GM21529 (cell line): Measurements from ENCODE around the gene LRBA.
"Not testable (repeated sequence)": the region's sequence is repeated elsewhere in the genome, so short reads cannot be mapped to it uniquely, and the experiment has no call there.

ENCODE experiments used
- ATAC-seq: cut with Tn5 transposase; IDR thresholded peaks from one replicate; pipeline ENCODE4 v1.9.1; 2021; ENCODE audit not compliant: unreplicated experiment

Gene LRBA

GRCh38 chr4:150683775-150684350, 331.2 kb downstream of the LRBA start:
- no peak for ATAC-seq

- ATAC-seq, result no peak
Observed at GRCh38 chr4:150682126-150682525, 333.0 kb downstream of the LRBA start.

- no peak for ATAC-seq
Observed at GRCh38 chr4:150681063-150681462, 334.0 kb downstream of the LRBA start.

GRCh38 chr4:150680651-150681050, 334.4 kb downstream of the LRBA start:
- no peak for ATAC-seq

GRCh38 chr4:150679765-150680343, 335.2 kb downstream of the LRBA start:
- ATAC-seq, result no peak

- no peak for ATAC-seq
Observed at GRCh38 chr4:150679018-150679764, 335.9 kb downstream of the LRBA start.

GRCh38 chr4:150673793-150674192, 341.3 kb downstream of the LRBA start:
- no peak for ATAC-seq

- ATAC-seq, result no peak
Observed at GRCh38 chr4:150668824-150669223, 346.3 kb downstream of the LRBA start.

GRCh38 chr4:150664935-150665334, 350.1 kb downstream of the LRBA start:
- ATAC-seq, result no peak

- no peak for ATAC-seq
Observed at GRCh38 chr4:150662686-150663085, 352.4 kb downstream of the LRBA start.

- ATAC-seq, result not testable (repeated sequence)
Observed at GRCh38 chr4:150661551-150661950, 353.5 kb downstream of the LRBA start.

GRCh38 chr4:150658258-150658657, 356.8 kb downstream of the LRBA start:
- not testable (repeated sequence) for ATAC-seq

GRCh38 chr4:150656891-150657290, 358.2 kb downstream of the LRBA start:
- ATAC-seq, result no peak

GRCh38 chr4:150650751-150651150, 364.3 kb downstream of the LRBA start:
- no peak for ATAC-seq

- ATAC-seq, result no peak
Observed at GRCh38 chr4:150648123-150648522, 367.0 kb downstream of the LRBA start.

GRCh38 chr4:150647008-150647407, 368.1 kb downstream of the LRBA start:
- no peak for ATAC-seq

- no peak for ATAC-seq
Observed at GRCh38 chr4:150641612-150642011, 373.5 kb downstream of the LRBA start.

- no peak for ATAC-seq
Observed at GRCh38 chr4:150632639-150633038, 382.4 kb downstream of the LRBA start.

GRCh38 chr4:150628073-150628472, 387.0 kb downstream of the LRBA start:
- no peak for ATAC-seq

- ATAC-seq, result no peak
Observed at GRCh38 chr4:150625033-150625432, 390.1 kb downstream of the LRBA start.

GRCh38 chr4:150624055-150624454, 391.0 kb downstream of the LRBA start:
- ATAC-seq, result no peak

- ATAC-seq, result peak; percentile 47
Observed at GRCh38 chr4:150619042-150619441, 396.0 kb downstream of the LRBA start.
